CD14-positive monocyte (primary cell): ENCODE data around the gene JAM3. TPM values are rescaled to one million over a fixed set of nuclear protein-coding genes. Genes with fewer than 3 reads are reported as not detected.

ENCODE experiments used
- DNase-seq, 3 donors: peaks; one replicate each; pipeline ENCODE4 v3.0.0-alpha.2; 2011 to 2022
- H2AFZ ChIP-seq: 2 replicates; pipeline ENCODE4 v1.6.0; 2012; ENCODE audit warnings: mild to moderate bottlenecking, low read depth, low read length, inconsistent platforms; ENCODE audit not compliant: insufficient read depth, poor library complexity, severe bottlenecking
- H3K27ac ChIP-seq, 2 donors: 1 replicate in 1 of 2; 2 replicates in 1 of 2; pipeline ENCODE4 v1.5.1; 2012 to 2013; ENCODE audit warnings: low read length in 2 of 2, control low read depth in 1 of 2, inconsistent platforms in 1 of 2, low read depth in 1 of 2, mild to moderate bottlenecking in 1 of 2
- H3K27me3 ChIP-seq, 2 donors: one replicate each; pipeline versions ENCODE4 v1.6.0 to v1.6.1; 2011 to 2013; ENCODE audit warnings: low read length in 2 of 2; ENCODE audit not compliant: control insufficient read depth in 2 of 2, insufficient read depth in 2 of 2
- H3K36me3 ChIP-seq, 2 donors: replicated peaks in 1 of 2; 1 replicate in 1 of 2; 2 replicates in 1 of 2; pipeline versions ENCODE4 v1.5.1 to v1.6.1; 2012 to 2013; ENCODE audit warnings: low read length in 2 of 2, control low read depth in 1 of 2, inconsistent platforms in 1 of 2, mild to moderate bottlenecking in 1 of 2; ENCODE audit not compliant: insufficient read depth in 2 of 2, control insufficient read depth in 1 of 2
- H3K4me1 ChIP-seq, 2 donors: 1 replicate in 1 of 2; 2 replicates in 1 of 2; pipeline versions ENCODE4 v1.5.1 to v1.6.1; 2012 to 2013; ENCODE audit warnings: low read length in 2 of 2, control low read depth in 1 of 2, inconsistent platforms in 1 of 2, mild to moderate bottlenecking in 1 of 2, moderate library complexity in 1 of 2; ENCODE audit not compliant: insufficient read depth in 2 of 2, control insufficient read depth in 1 of 2
- H3K4me2 ChIP-seq: replicated peaks from 2 replicates; pipeline ENCODE3; 2012; ENCODE audit warnings: low read length, moderate library complexity, mild to moderate bottlenecking; ENCODE audit not compliant: poor library complexity, severe bottlenecking; ENCODE audit errors: extremely low read depth
- H3K4me3 ChIP-seq, 3 experiments: fragments of 200-600 bp in 1 of 3; sonication (generic) in 1 of 3; replicated peaks in 1 of 3; 1 replicate in 2 of 3; 2 replicates in 1 of 3; pipeline ENCODE4 v1.5.1; 2011 to 2013; ENCODE audit warnings: low read length in 3 of 3, mild to moderate bottlenecking in 3 of 3, control low read depth in 2 of 3, low read depth in 2 of 3, inconsistent platforms in 1 of 3, moderate library complexity in 1 of 3
- H3K79me2 ChIP-seq: 2 replicates; pipeline ENCODE4 v1.6.0; 2012; ENCODE audit warnings: mild to moderate bottlenecking, control low read depth, inconsistent platforms, low read length, moderate library complexity; ENCODE audit not compliant: insufficient read depth
- H3K9ac ChIP-seq: 2 replicates; pipeline ENCODE4 v1.6.0; 2017; ENCODE audit warnings: low read length, mild to moderate bottlenecking; ENCODE audit not compliant: insufficient read depth, poor library complexity, severe bottlenecking
- H3K9me3 ChIP-seq, 2 donors: replicated peaks in 1 of 2; 1 replicate in 1 of 2; 2 replicates in 1 of 2; pipeline versions ENCODE4 v1.5.1 to v1.6.1; 2012 to 2013; ENCODE audit warnings: low read length in 2 of 2, control low read depth in 1 of 2; ENCODE audit not compliant: control insufficient read depth in 1 of 2, insufficient read depth in 1 of 2
- H4K20me1 ChIP-seq: 2 replicates; pipeline ENCODE4 v1.6.0; 2012; ENCODE audit warnings: mild to moderate bottlenecking, low read length, control low read depth, moderate library complexity; ENCODE audit not compliant: insufficient read depth
- H3K27ac Mint-ChIP-seq, 7 donors: one replicate each; pipeline ENCODE4 v1.8.0; 2020; ENCODE audit warnings: mild to moderate bottlenecking in 7 of 7, mixed read lengths in 7 of 7, moderate library complexity in 6 of 7, inconsistent platforms in 2 of 7
- H3K27me3 Mint-ChIP-seq, 3 donors: one replicate each; pipeline ENCODE4 v1.8.0; 2021 to 2022; ENCODE audit warnings: low read depth in 3 of 3, mild to moderate bottlenecking in 3 of 3, mixed read lengths in 3 of 3, moderate library complexity in 3 of 3, inconsistent platforms in 1 of 3
- H3K36me3 Mint-ChIP-seq, 2 donors: one replicate each; pipeline ENCODE4 v1.8.0; 2020; ENCODE audit warnings: mixed read lengths in 2 of 2, inconsistent platforms in 1 of 2, mild to moderate bottlenecking in 1 of 2
- H3K4me1 Mint-ChIP-seq: one replicate; pipeline ENCODE4 v1.8.0; 2020; ENCODE audit warnings: mild to moderate bottlenecking, mixed read lengths
- H3K4me3 Mint-ChIP-seq, 2 donors: one replicate each; pipeline ENCODE4 v1.8.0; 2020; ENCODE audit warnings: mild to moderate bottlenecking in 2 of 2, mixed read lengths in 2 of 2, moderate library complexity in 1 of 2
- H3K9me3 Mint-ChIP-seq, 7 donors: one replicate each; pipeline ENCODE4 v1.8.0; 2020 to 2022; ENCODE audit warnings: mixed read lengths in 7 of 7, mild to moderate bottlenecking in 6 of 7, moderate library complexity in 6 of 7, inconsistent platforms in 2 of 7
- CTCF ChIP-seq: fragments of 200-600 bp; IDR thresholded peaks from one replicate; pipeline ENCODE4 v1.8.0; 2022; ENCODE audit warnings: antibody characterized with exemption, mild to moderate bottlenecking
- WGBS: methylation state at CpG from one replicate; pipeline ENCODE4 v1.1.5; 2013; ENCODE audit warnings: missing lambda C conversion rate; ENCODE audit not compliant: insufficient coverage; 5-methylcytosine and 5-hydroxymethylcytosine counted together
- intact Hi-C, 2 donors: fragments of 100-400 bp; cut with micrococcal nuclease; formaldehyde crosslinking; loops; one replicate each; pipeline versions ENCODE4 v1.15.0 to v1.15.1; 2023
- polyA plus RNA-seq, 3 donors: library from polyadenylated mRNA; depleted of rRNA in 1 of 3; unstranded in 2 of 3; stranded (reverse) in 1 of 3; fragments of 300-500 nt in 2 of 3; fragments of >200 nt in 1 of 3; fragmentation: Illumina TruSeq in 2 of 3; gene quantifications; 1 replicate in 2 of 3; 2 replicates in 1 of 3; pipeline ENCODE4 v1.2.3, GENCODE V29; 2012 to 2021

Gene JAM3
- polyA plus RNA-seq, 3 donors = 0.03 to 0.25 (median 0.12) TPM

- Mint-ChIP-seq H3K36me3 (peaks cover 71 to 90% of the 10 kb centered on the region in 2 donors), H3K4me3 (no peak overlapping the region), H3K27me3 (no peaks in the 10 kb centered on the region), H3K9me3 (peaks cover 0 to 3% (median 0%) of the 10 kb centered on the region in 7 donors), H3K4me1 (no peaks in the 10 kb centered on the region), H3K27ac (no peak overlapping the region)
- no CpG with 5 or more reads among the region's 6 CpGs for WGBS
- H3K4me1 ChIP-seq = no peaks in the 10 kb centered on the region
- DNase-seq = no peak
- TF ChIP-seq CTCF = no peak
- no peak overlapping the region for H3K27ac ChIP-seq
- no peaks in the 10 kb centered on the region for H3K27me3 ChIP-seq
- H3K36me3 ChIP-seq = peaks cover 56 to 83% of the 10 kb centered on the region in 2 donors
- H3K9me3 ChIP-seq = no peaks in the 10 kb centered on the region
- H3K4me2 ChIP-seq = no peak overlapping the region
- no peaks in the 10 kb centered on the region for H3K79me2 ChIP-seq
- H3K4me3 ChIP-seq = no peak overlapping the region
- H2AFZ ChIP-seq = no peak overlapping the region
- H4K20me1 ChIP-seq = no peaks in the 10 kb centered on the region
- intact Hi-C loops = no loop called here
- no peak overlapping the region for H3K9ac ChIP-seq
Observed at GRCh38 chr11:134170177-134170918, 101.5 kb downstream of the JAM3 start.

- no peaks in the 10 kb centered on the region for H3K27me3 ChIP-seq
- Mint-ChIP-seq H3K27me3 (no peaks in the 10 kb centered on the region), H3K4me3 (no peak overlapping the region), H3K4me1 (no peaks in the 10 kb centered on the region), H3K9me3 (peaks cover 0 to 3% (median 0%) of the 10 kb centered on the region in 7 donors), H3K36me3 (peaks cover 73 to 90% of the 10 kb centered on the region in 2 donors), H3K27ac (no peak overlapping the region)
- H3K9ac ChIP-seq = no peak overlapping the region
- TF ChIP-seq CTCF = no peak
- no peaks in the 10 kb centered on the region for H3K79me2 ChIP-seq
- no peak overlapping the region for H3K27ac ChIP-seq
- H3K4me2 ChIP-seq = no peak overlapping the region
- intact Hi-C loops = no loop called here
- no peaks in the 10 kb centered on the region for H3K4me1 ChIP-seq
- no peak overlapping the region for H3K4me3 ChIP-seq
- H3K36me3 ChIP-seq = peaks cover 58 to 84% of the 10 kb centered on the region in 2 donors
- no peak overlapping the region for H2AFZ ChIP-seq
- no peaks in the 10 kb centered on the region for H3K9me3 ChIP-seq
- DNase-seq = no peak
- H4K20me1 ChIP-seq = no peaks in the 10 kb centered on the region
- WGBS = 100% methylated on average over 2 of the region's 5 CpGs
Observed at GRCh38 chr11:134170919-134171281, 102.0 kb downstream of the JAM3 start.
